GM23338 (cell line): ENCODE data around the gene GUCY2F. TPM values are rescaled to one million over a fixed set of nuclear protein-coding genes. Genes with fewer than 3 reads are reported as not detected.

Experiments
- ATAC-seq: fragments of 200-7000 bp; cut with Tn5 transposase; 3 replicates; pipeline ENCODE4 v1.9.1; 2020
- DNase-seq: peaks from one replicate; pipeline ENCODE4 v3.0.0-alpha.2; 2015; ENCODE audit warnings: low spot score
- H2AFZ ChIP-seq: fragments of 200-600 bp; sonication (generic); 2 replicates; pipeline ENCODE4 v1.8.0; 2016; ENCODE audit warnings: antibody characterized with exemption, mild to moderate bottlenecking, moderate library complexity
- H3F3A ChIP-seq: fragments of 200-600 bp; sonication (generic); replicated peaks from 2 replicates; pipeline ENCODE4 v1.8.0; 2017; ENCODE audit warnings: antibody characterized with exemption, mixed run types, low read depth
- H3K27ac ChIP-seq: fragments of 200-600 bp; sonication (generic); 2 replicates; pipeline ENCODE4 v1.6.1; 2016; ENCODE audit warnings: low read depth
- H3K27me3 ChIP-seq: fragments of 200-600 bp; sonication (generic); 2 replicates; pipeline ENCODE4 v1.8.0; 2016; ENCODE audit warnings: mild to moderate bottlenecking, mixed run types, moderate library complexity; ENCODE audit not compliant: insufficient read depth
- H3K36me3 ChIP-seq: fragments of 200-600 bp; sonication (generic); 2 replicates; pipeline ENCODE4 v1.8.0; 2016; ENCODE audit warnings: mild to moderate bottlenecking; ENCODE audit not compliant: insufficient read depth
- H3K4me1 ChIP-seq: fragments of 200-600 bp; sonication (generic); 2 replicates; pipeline ENCODE4 v1.8.0; 2016; ENCODE audit warnings: mild to moderate bottlenecking, moderate library complexity; ENCODE audit not compliant: insufficient read depth
- H3K4me2 ChIP-seq: fragments of 200-600 bp; sonication (generic); 2 replicates; pipeline ENCODE4 v1.7.1; 2017; ENCODE audit warnings: mixed run types
- H3K4me3 ChIP-seq: fragments of 200-600 bp; sonication (generic); 2 replicates; pipeline ENCODE4 v1.6.1; 2016; ENCODE audit warnings: mixed run types
- H3K79me2 ChIP-seq: fragments of 200-600 bp; sonication (generic); replicated peaks from 2 replicates; pipeline ENCODE4 v1.8.0; 2017; ENCODE audit warnings: mild to moderate bottlenecking; ENCODE audit not compliant: insufficient read depth
- H3K9me2 ChIP-seq: fragments of 200-600 bp; sonication (generic); 2 replicates; pipeline ENCODE4 v1.8.0; 2017; ENCODE audit not compliant: insufficient read depth
- H4K20me1 ChIP-seq: fragments of 200-600 bp; sonication (generic); replicated peaks from 2 replicates; pipeline ENCODE4 v1.8.0; 2017; ENCODE audit warnings: mild to moderate bottlenecking; ENCODE audit not compliant: insufficient read depth
- H3K27ac Mint-ChIP-seq: 2 replicates; pipeline ENCODE4 v1.8.0; 2020; ENCODE audit warnings: inconsistent platforms, mild to moderate bottlenecking, moderate library complexity, mixed read lengths
- H3K27me3 Mint-ChIP-seq: 3 replicates; pipeline ENCODE4 v1.8.0; 2022; ENCODE audit warnings: low read depth, mild to moderate bottlenecking, moderate library complexity, mixed read lengths, inconsistent platforms; ENCODE audit not compliant: insufficient read depth, poor library complexity
- H3K36me3 Mint-ChIP-seq: 3 replicates; pipeline ENCODE4 v1.8.0; 2021; ENCODE audit warnings: low read depth, mild to moderate bottlenecking, inconsistent platforms, moderate library complexity, mixed read lengths
- H3K4me1 Mint-ChIP-seq: 3 replicates; pipeline ENCODE4 v1.8.0; 2020; ENCODE audit warnings: mild to moderate bottlenecking, inconsistent platforms, mixed read lengths
- H3K4me3 Mint-ChIP-seq: 3 replicates; pipeline ENCODE4 v1.8.0; 2021; ENCODE audit warnings: moderate library complexity, mild to moderate bottlenecking, inconsistent platforms, mixed read lengths
- H3K9me3 Mint-ChIP-seq: 3 replicates; pipeline ENCODE4 v1.8.0; 2020; ENCODE audit warnings: moderate library complexity, mild to moderate bottlenecking, inconsistent platforms, mixed read lengths
- ETS1 ChIP-seq: IDR thresholded peaks from 2 replicates; pipeline ENCODE4 v1.6.1; 2016; ENCODE audit warnings: antibody characterized with exemption
- EZH2 ChIP-seq: fragments of 200-600 bp; sonication (generic); IDR thresholded peaks from one replicate; pipeline ENCODE4 v1.8.0; 2017; ENCODE audit warnings: antibody characterized with exemption, mild to moderate bottlenecking, low read depth; ENCODE audit not compliant: unreplicated experiment
- EZH2phosphoT487 ChIP-seq: fragments of 200-600 bp; sonication (generic); IDR thresholded peaks from one replicate; pipeline ENCODE4 v1.8.1; 2018; ENCODE audit warnings: antibody characterized with exemption; ENCODE audit not compliant: unreplicated experiment
- JUNB ChIP-seq: IDR thresholded peaks from one replicate; pipeline ENCODE4 v1.6.1; 2016; ENCODE audit warnings: antibody characterized with exemption; ENCODE audit not compliant: unreplicated experiment
- NANOG ChIP-seq: IDR thresholded peaks from 2 replicates; pipeline ENCODE4 v1.6.1; 2016; ENCODE audit warnings: antibody characterized with exemption, borderline replicate concordance
- POLR2AphosphoS5 ChIP-seq: IDR thresholded peaks from 2 replicates; pipeline ENCODE4 v1.6.1; 2016; ENCODE audit warnings: antibody characterized with exemption, low read depth
- STAT1 ChIP-seq: IDR thresholded peaks from one replicate; pipeline ENCODE4 v1.6.1; 2016; ENCODE audit warnings: antibody characterized with exemption; ENCODE audit not compliant: unreplicated experiment
- ZNF331 ChIP-seq: fragments of 250-450 bp; sonication (Bioruptor Pico); IDR thresholded peaks from 2 replicates; pipeline ENCODE4 v1.5.0; 2020; ENCODE audit warnings: low read depth, mild to moderate bottlenecking, moderate library complexity
- ZNF462 ChIP-seq: fragments of 250-450 bp; sonication (Bioruptor Pico); IDR thresholded peaks from 2 replicates; pipeline ENCODE4 v1.5.0; 2020; ENCODE audit warnings: mild to moderate bottlenecking, moderate library complexity
- polyA plus RNA-seq: library from polyadenylated mRNA; unstranded; fragments of >200 nt; fragmentation: Nextera tagmentation; extraction: Ambion mirVana; gene quantifications from 2 replicates; pipeline ENCODE4 v1.2.1, GENCODE V29; 2016
- total RNA-seq: library from RNA; depleted of rRNA; stranded (reverse); fragments of >200 nt; shearing (Covaris generic); gene quantifications from 2 replicates; pipeline ENCODE4 v1.2.3, GENCODE V29; 2014

GUCY2F gene
- total and polyA plus RNA-seq, 2 experiments from 2014 or later: 0.06 to 0.10 TPM

GRCh38 chrX:109344678-109345077, 137.2 kb downstream of the GUCY2F start:
- H3K9me3 Mint-ChIP-seq: no peaks in the 10 kb centered on the region; the same call in 2 of the 3 replicates
- H3K79me2 ChIP-seq: no peaks in the 10 kb centered on the region

More at GRCh38 chrX:109344678-109345077, 137.2 kb downstream of the GUCY2F start:
- Mint-ChIP-seq H3K36me3 (no peaks in the 10 kb centered on the region), H3K4me1 (no peaks in the 10 kb centered on the region), H3K4me3 (no peak overlapping the region), H3K27me3 (no peaks in the 10 kb centered on the region), H3K27ac (no peak overlapping the region)
- no peak overlapping the region for H2AFZ ChIP-seq
- H3K4me2 ChIP-seq: no peak overlapping the region
- no peaks in the 10 kb centered on the region for H3K9me2 ChIP-seq
- no peak for TF ChIP-seq EZH2
- TF ChIP-seq NANOG: no peak
- TF ChIP-seq POLR2AphosphoS5: no peak
- no peak for TF ChIP-seq EZH2phosphoT487
- TF ChIP-seq ZNF462 (CRISPR knock-in tag): no peak
- TF ChIP-seq JUNB: no peak
- no peak for TF ChIP-seq ETS1
- no peak for TF ChIP-seq STAT1
- no peak for TF ChIP-seq ZNF331 (CRISPR knock-in tag)
- H3K27me3 ChIP-seq: no peaks in the 10 kb centered on the region
- no peaks in the 10 kb centered on the region for H3K4me1 ChIP-seq
- H3K27ac ChIP-seq: no peak overlapping the region
- no peaks in the 10 kb centered on the region for H3K36me3 ChIP-seq
- ATAC-seq (no peak), DNase-seq (no peak)
- H3K4me3 ChIP-seq: no peak overlapping the region
- no peaks in the 10 kb centered on the region for H4K20me1 ChIP-seq
- H3F3A ChIP-seq: no peaks in the 10 kb centered on the region
